B cell (primary cell): ENCODE data around the gene FAXDC2. TPM values are rescaled to one million over a fixed set of nuclear protein-coding genes. Genes with fewer than 3 reads are reported as not detected.

Experiments
- ATAC-seq: fragments of 200-7000 bp; cut with Tn5 transposase; one replicate; pipeline ENCODE4 v1.10.0; 2021; ENCODE audit warnings: low read depth, mild to moderate bottlenecking, moderate number of reproducible peaks, moderate library complexity
- CTCF ChIA-PET: fragments of 350-600 bp; sonication (Branson Sonifier 250); formaldehyde crosslinking; loops from one replicate; lab custom pipeline; 2021; ENCODE audit warnings: antibody characterized with exemption, inconsistent platforms; lab: Charles Lee
- POLR2A ChIA-PET: fragments of 350-600 bp; sonication (Branson Sonifier 250); formaldehyde crosslinking; loops from one replicate; lab custom pipeline; 2021; ENCODE audit warnings: antibody characterized with exemption; lab: Charles Lee
- DNase-seq: peaks from one replicate; pipeline ENCODE4 v3.0.0; 2013
- H2AFZ ChIP-seq: 2 replicates; pipeline ENCODE4 v1.6.1; 2012; ENCODE audit warnings: mild to moderate bottlenecking, low read depth, low read length; ENCODE audit not compliant: insufficient read depth, poor library complexity, severe bottlenecking
- H3K27ac ChIP-seq, 2 donors: 1 replicate in 1 of 2; 2 replicates in 1 of 2; pipeline ENCODE4 v1.5.1; 2012 to 2013; ENCODE audit warnings: low read length in 2 of 2, mild to moderate bottlenecking in 2 of 2, moderate library complexity in 1 of 2
- H3K27me3 ChIP-seq, 4 experiments: fragments of 200-600 bp in 1 of 4; sonication (generic) in 1 of 4; replicated peaks in 1 of 4; 1 replicate in 2 of 4; 2 replicates in 2 of 4; pipeline versions ENCODE4 v1.6.1 to v1.7.0; 2013 to 2016; ENCODE audit warnings: low read length in 3 of 4, mild to moderate bottlenecking in 2 of 4, mixed read lengths in 1 of 4, moderate library complexity in 1 of 4; ENCODE audit not compliant: insufficient read depth in 4 of 4, control insufficient read depth in 3 of 4; ENCODE audit errors: control extremely low read depth in 1 of 4
- H3K36me3 ChIP-seq, 2 experiments: replicated peaks in 1 of 2; 1 replicate in 1 of 2; 2 replicates in 1 of 2; pipeline versions ENCODE4 v1.6.1 to v1.7.1; 2013; ENCODE audit warnings: low read length in 1 of 2; ENCODE audit not compliant: insufficient read depth in 2 of 2, control insufficient read depth in 1 of 2; ENCODE audit errors: control extremely low read depth in 1 of 2, extremely low read depth in 1 of 2
- H3K4me1 ChIP-seq, 2 donors: fragments of 200-600 bp in 1 of 2; sonication (generic) in 1 of 2; 1 replicate in 1 of 2; 2 replicates in 1 of 2; pipeline versions ENCODE4 v1.5.1 to v1.6.1; 2013 to 2017; ENCODE audit warnings: low read length in 2 of 2; ENCODE audit not compliant: control insufficient read depth in 2 of 2, insufficient read depth in 2 of 2
- H3K4me2 ChIP-seq: replicated peaks from 2 replicates; pipeline ENCODE3; 2012; ENCODE audit warnings: mild to moderate bottlenecking, low read depth, low read length; ENCODE audit not compliant: poor library complexity, severe bottlenecking
- H3K4me3 ChIP-seq, 5 experiments: fragments of 200-600 bp in 1 of 5; sonication (generic) in 1 of 5; 1 replicate in 3 of 5; 2 replicates in 2 of 5; pipeline versions ENCODE4 v1.5.1 to v1.7.0; 2011 to 2016; ENCODE audit warnings: low read length in 4 of 5, mild to moderate bottlenecking in 4 of 5, low read depth in 2 of 5, control low read depth in 1 of 5, moderate library complexity in 1 of 5; ENCODE audit not compliant: insufficient read depth in 1 of 5; ENCODE audit errors: control extremely low read depth in 1 of 5, extremely low read depth in 1 of 5
- H3K79me2 ChIP-seq: fragments of 200-600 bp; sonication (generic); one replicate; pipeline ENCODE4 v1.6.0; 2016; ENCODE audit warnings: low read length; ENCODE audit not compliant: control insufficient read depth, insufficient read depth
- H3K9ac ChIP-seq: fragments of 200-600 bp; sonication (generic); 2 replicates; pipeline ENCODE4 v1.6.1; 2017; ENCODE audit warnings: mild to moderate bottlenecking, low read length, moderate library complexity
- H3K9me3 ChIP-seq, 3 donors: one replicate each; pipeline versions ENCODE4 v1.6.1 to v1.7.1; 2013; ENCODE audit warnings: low read length in 2 of 3; ENCODE audit not compliant: control insufficient read depth in 2 of 3, insufficient read depth in 1 of 3; ENCODE audit errors: control extremely low read depth in 1 of 3
- H4K20me1 ChIP-seq: 2 replicates; pipeline ENCODE4 v1.6.0; 2012; ENCODE audit warnings: mild to moderate bottlenecking, low read length; ENCODE audit not compliant: insufficient read depth, control insufficient read depth, poor library complexity, severe bottlenecking
- H3K27ac Mint-ChIP-seq: one replicate; pipeline ENCODE4 v1.8.0; 2021; ENCODE audit warnings: mixed read lengths
- H3K27me3 Mint-ChIP-seq: one replicate; pipeline ENCODE4 v1.8.0; 2021; ENCODE audit warnings: mixed read lengths
- H3K4me1 Mint-ChIP-seq: one replicate; pipeline ENCODE4 v1.8.0; 2021; ENCODE audit warnings: mixed read lengths
- H3K4me3 Mint-ChIP-seq: one replicate; pipeline ENCODE4 v1.8.0; 2021; ENCODE audit warnings: mixed read lengths
- H3K9me3 Mint-ChIP-seq: one replicate; pipeline ENCODE4 v1.8.0; 2022; ENCODE audit warnings: mixed read lengths; ENCODE audit not compliant: insufficient read depth
- CTCF ChIP-seq: fragments of 200-600 bp; IDR thresholded peaks from one replicate; pipeline ENCODE4 v1.8.0; 2022; ENCODE audit warnings: antibody characterized with exemption, mild to moderate bottlenecking
- EZH2 ChIP-seq: IDR thresholded peaks from 2 replicates; pipeline ENCODE4 v1.6.1; 2012; ENCODE audit warnings: borderline replicate concordance, low read depth, mild to moderate bottlenecking, moderate library complexity, low read length; ENCODE audit not compliant: insufficient read depth, poor library complexity, severe bottlenecking
- WGBS: methylation state at CpG from one replicate; pipeline ENCODE4 v1.1.5; 2013; ENCODE audit warnings: missing lambda C conversion rate; ENCODE audit not compliant: insufficient coverage; 5-methylcytosine and 5-hydroxymethylcytosine counted together
- intact Hi-C: fragments of 100-400 bp; cut with micrococcal nuclease; formaldehyde crosslinking; loops from one replicate; pipeline ENCODE4 v1.10.0; 2022
- polyA plus RNA-seq: library from polyadenylated mRNA; depleted of rRNA; stranded (reverse); fragments of >200 nt; gene quantifications from 2 replicates; pipeline ENCODE4 v1.2.3, GENCODE V29; 2012
- total RNA-seq, 2 donors: library from RNA; stranded (reverse); fragments of 120-200 nt in 1 of 2; gene quantifications; 1 replicate in 1 of 2; 2 replicates in 1 of 2; pipeline versions ENCODE4 v1.2.3 to v1.2.4, GENCODE V29; 2013 to 2022

The FAXDC2 gene
- total and polyA plus RNA-seq, 2 donors (not counting 1 experiment from before 2014, with no cell fraction given) = 0.07 TPM; not detected in 1

- Histone ChIP-seq H4K20me1 (peaks cover 74% of the 10 kb centered on the region), H3K27me3 (no peaks in the 10 kb centered on the region), H2AFZ (no peak overlapping the region), H3K27ac (no peak overlapping the region), H3K79me2 (peaks cover 95% of the 10 kb centered on the region), H3K9me3 (no peaks in the 10 kb centered on the region), H3K9ac (no peak overlapping the region), H3K4me3 (no peak overlapping the region), H3K4me1 (peaks cover 33 to 36% of the 10 kb centered on the region in 2 donors), H3K4me2 (no peak overlapping the region), H3K36me3 (peaks cover 8 to 59% of the 10 kb centered on the region in 2 experiments)
- WGBS = 89% methylated on average over 2 of the region's 5 CpGs
- H3K4me1 Mint-ChIP-seq = peaks cover 40% of the 10 kb centered on the region
- ATAC-seq (no peak), DNase-seq (no peak)
- H3K9me3 Mint-ChIP-seq = no peaks in the 10 kb centered on the region
- no peak for TF ChIP-seq CTCF
- TF ChIP-seq EZH2 = no peak
- intact Hi-C loops = no loop called here
- no peak overlapping the region for H3K4me3 Mint-ChIP-seq
- CTCF ChIA-PET = no interaction called here
- peak overlapping the region; percentile 7 for H3K27ac Mint-ChIP-seq
- POLR2A ChIA-PET = no interaction called here
- H3K27me3 Mint-ChIP-seq = no peaks in the 10 kb centered on the region
Measured at GRCh38 chr5:154865466-154866184, 15.2 kb upstream of the FAXDC2 start.

DNA sequence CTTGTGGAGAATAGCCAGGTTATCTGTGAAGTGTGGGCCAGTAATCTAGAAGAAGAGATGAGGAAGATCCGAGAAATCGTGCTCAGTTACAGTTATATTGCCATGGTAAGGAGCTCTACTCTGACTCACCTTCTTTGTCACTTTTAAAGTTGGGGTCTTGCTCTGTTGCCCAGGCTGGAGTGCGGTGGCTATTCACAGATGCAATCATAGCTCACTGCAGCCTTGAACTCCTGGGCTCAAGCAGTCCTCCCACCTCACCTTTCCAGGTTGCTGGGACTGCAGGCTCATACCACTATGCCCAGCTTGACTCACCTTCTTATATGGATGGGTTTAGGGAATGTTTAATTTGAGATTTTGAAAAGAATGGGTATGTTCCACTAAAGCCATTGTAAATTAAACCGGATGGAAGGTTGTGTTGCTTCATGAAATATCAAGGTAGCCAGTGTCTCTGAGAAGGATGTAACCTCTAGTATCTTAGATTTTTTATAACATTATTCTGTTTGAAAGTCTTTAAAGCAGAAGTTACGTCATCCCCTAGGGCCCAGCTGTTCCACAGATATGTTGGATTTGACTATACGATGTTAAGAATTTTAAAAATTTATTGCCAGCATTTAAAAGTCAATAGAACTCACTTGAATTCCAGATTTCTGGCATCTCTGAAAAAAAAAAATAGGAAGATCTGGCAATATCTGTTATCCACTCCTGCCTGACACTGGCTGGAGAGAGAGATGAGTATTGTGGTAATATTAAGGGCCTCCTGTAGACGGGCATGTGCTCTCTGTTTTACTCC is 13.1 kb upstream of the FAXDC2 start:
- Histone ChIP-seq H3K27ac (peak overlapping the region in 1 of 2 donors; percentile 40), H3K36me3 (peaks cover 7 to 48% of the 10 kb centered on the region in 2 experiments), H2AFZ (no peak overlapping the region), H3K9me3 (no peaks in the 10 kb centered on the region), H3K4me1 (peaks cover 42 to 47% of the 10 kb centered on the region in 2 donors), H3K4me3 (no peak overlapping the region), H3K9ac (no peak overlapping the region), H3K4me2 (peak overlapping the region; percentile 36), H3K27me3 (no peaks in the 10 kb centered on the region), H3K79me2 (peaks cover 94% of the 10 kb centered on the region), H4K20me1 (peaks cover 62% of the 10 kb centered on the region)
- Mint-ChIP-seq H3K4me3 (no peak overlapping the region), H3K27me3 (no peaks in the 10 kb centered on the region), H3K9me3 (no peaks in the 10 kb centered on the region), H3K4me1 (peaks cover 55% of the 10 kb centered on the region), H3K27ac (no peak overlapping the region)
- no peak for DNase-seq
- WGBS = no CpG with 5 or more reads among the region's 7 CpGs
- intact Hi-C loops = no loop called here
- TF ChIP-seq CTCF = no peak
- no peak for TF ChIP-seq EZH2
- ChIA-PET CTCF (no interaction called here), POLR2A (no interaction called here)
- ATAC-seq = no peak
